Left ventricle myocardium superior (tissue), 1 donor: Measurements from ENCODE around the gene DNER. TPM values are rescaled to one million over a fixed set of nuclear protein-coding genes. Genes with fewer than 3 reads are reported as not detected.
"Not testable (repeated sequence)": the region's sequence is repeated elsewhere in the genome, so short reads cannot be mapped to it uniquely, and the experiment has no call there.

Experiments used
- ATAC-seq: fragments of 200-7000 bp; cut with Tn5 transposase; one replicate; pipeline ENCODE4 v1.9.1; 2020; ENCODE audit warnings: mild to moderate bottlenecking, moderate library complexity
- DNase-seq: peaks from one replicate; pipeline ENCODE4 v3.0.0-alpha.2; 2020
- intact Hi-C: fragments of 100-400 bp; cut with micrococcal nuclease; formaldehyde crosslinking; loops from one replicate; pipeline ENCODE4 v1.11.0; 2022
- total RNA-seq: library from RNA; stranded (reverse); fragmentation: NEBNext Ultra II Directional; extraction: Animal tissue kit (Norgen Biotek cat#: 25700); gene quantifications from one replicate; pipeline ENCODE4 v1.2.1, GENCODE V29; 2021
- donor health status: DM: no; HTN: yes; CAD: no; lungs with severe emphysema.

Gene DNER
- total RNA-seq, 1 donor from 2014 or later = 1.6 TPM

DNA sequence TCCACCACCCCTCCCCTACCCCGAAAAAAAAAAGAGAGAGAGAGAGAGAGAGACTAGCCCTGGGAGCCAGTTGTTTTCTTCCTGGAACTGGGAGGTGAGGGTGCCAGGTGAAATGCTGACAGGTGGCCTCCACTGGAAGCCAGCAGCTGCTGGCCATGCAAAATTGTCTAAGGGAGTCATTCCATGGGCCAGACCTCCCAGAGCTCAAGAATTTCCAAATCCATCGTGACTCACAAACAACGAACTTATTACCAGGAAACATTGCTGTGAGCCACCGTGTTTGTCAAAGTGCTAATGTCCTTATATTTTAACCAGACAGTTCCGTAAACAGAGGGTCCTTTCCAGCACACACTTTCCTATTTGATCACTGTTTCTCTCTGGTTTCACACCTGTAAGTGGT lies 374.7 kb downstream of the DNER start:
- intact Hi-C loops = no loop called here
- no peak for ATAC-seq
- DNase-seq = no peak

DNA sequence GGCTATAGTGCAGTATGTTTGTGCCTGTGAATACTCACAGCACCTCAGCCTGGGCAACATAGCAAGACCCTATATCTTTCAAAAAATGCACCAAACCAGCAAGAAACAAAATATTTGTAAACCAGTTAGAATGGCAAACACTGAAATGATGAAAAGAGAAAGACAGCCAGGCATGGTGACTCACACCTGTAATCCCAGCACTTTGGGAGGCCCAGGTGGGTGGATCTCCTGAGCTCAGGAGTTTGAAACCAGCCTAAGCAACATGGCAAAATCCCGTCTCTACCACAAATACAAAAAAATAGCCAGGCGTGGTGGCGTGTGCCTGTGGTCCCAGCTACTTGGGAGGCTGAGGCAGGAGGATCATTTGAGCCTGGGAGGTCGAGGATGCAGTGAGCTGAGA lies 375.2 kb downstream of the DNER start:
- intact Hi-C loops, DNase-seq, ATAC-seq: not testable (repeated sequence)

GRCh38 chr2:229335877-229336346 lies 378.4 kb downstream of the DNER start:
- DNase-seq (peak; percentile 32), ATAC-seq (peak; percentile 59)
- intact Hi-C loops = no loop called here

- DNase-seq (no peak), ATAC-seq (no peak)
- intact Hi-C loops = no loop called here
Observed at GRCh38 chr2:229335330-229335729, 379.0 kb downstream of the DNER start.

DNA sequence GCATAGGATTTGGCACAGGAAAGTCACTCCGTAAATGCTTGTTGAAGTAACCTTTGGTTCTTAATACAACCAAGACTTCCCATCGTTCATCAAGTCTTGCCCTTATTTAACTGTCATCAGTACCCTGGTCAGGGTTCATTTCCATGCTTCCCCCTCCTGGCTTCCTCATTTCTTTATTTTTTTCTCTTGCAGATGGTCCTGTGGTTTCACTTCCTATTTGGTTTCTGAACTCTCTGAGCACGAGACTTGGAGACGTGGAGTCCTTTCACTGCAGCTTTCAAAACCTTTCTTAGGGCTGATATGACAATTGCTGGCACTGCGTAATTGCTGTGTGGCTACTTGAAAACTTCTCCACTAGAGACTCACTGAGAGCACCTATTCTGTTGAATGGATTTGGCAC lies 383.4 kb downstream of the DNER start:
- ATAC-seq (peak; percentile 75), DNase-seq (no peak)
- intact Hi-C loops = no loop called here

DNA sequence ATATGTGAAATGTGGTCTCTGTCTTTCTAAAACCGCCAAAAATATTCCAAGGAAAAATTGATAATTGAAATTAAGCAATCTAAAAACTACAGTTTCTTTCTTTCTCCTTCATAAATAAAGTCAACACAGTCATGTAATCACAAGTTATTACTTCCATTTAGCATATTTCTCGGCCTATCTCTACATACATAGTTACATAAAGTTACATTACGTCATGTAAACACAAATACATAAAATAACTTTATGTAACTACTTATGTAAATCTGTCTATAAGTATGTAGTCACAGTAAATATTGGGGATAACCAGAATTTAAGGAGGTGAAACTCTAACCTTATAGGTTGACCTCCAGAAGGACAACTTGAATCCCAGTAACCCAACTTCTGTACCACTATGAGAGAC lies 394.8 kb downstream of the DNER start:
- intact Hi-C loops = no loop called here
- DNase-seq (no peak), ATAC-seq (no peak)

DNA sequence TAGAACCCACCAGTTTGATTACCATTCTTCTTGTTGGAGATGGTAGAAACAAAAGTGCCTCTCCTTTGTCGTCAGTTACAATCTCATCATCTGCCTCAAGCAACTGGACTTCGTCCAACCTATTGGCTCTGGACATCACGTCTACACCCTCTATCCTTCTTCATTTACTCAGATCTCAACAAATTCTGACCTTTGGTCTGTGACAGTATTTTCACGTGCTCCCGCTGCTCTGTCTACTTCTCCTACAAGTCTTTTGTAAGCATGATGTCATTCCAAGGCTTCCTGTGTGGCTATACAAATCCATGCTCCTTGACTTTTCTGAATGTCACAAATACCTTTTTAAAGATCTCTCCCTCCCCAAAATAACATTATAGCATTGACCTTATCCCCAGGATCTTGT lies 400.2 kb downstream of the DNER start:
- intact Hi-C loops = no loop called here
- ATAC-seq = peak; percentile 19
- DNase-seq = no peak

DNA sequence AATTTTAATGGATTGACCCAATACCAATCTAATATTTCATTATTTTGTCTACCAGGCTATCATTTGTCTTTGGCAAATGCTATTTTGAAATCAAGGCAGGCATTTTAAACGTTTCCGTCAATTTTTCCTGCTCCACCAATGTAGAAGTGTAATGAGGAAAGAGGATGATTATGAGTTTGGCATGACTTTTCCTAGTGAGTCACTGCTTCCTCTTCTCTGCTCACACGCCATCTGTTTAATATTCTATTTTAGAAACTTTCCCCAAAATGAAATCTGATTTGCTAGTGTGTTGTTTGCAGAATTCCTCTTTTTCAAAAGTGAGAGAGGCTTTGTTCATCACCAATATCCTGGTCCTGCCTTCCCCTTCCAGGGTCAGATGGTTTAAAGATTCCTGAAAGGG lies 400.8 kb downstream of the DNER start:
- peak; percentile 87 for ATAC-seq
- no peak for DNase-seq
- intact Hi-C loops = no loop called here

Other genes starting within 250 kb of the DNER start
- 194 TPM for gene TRIP12, start 207.5 kb upstream of the DNER start, total RNA-seq
- 0.55 TPM for gene FBXO36, start 207.9 kb upstream of the DNER start, total RNA-seq